ENCODE data around the gene SMIM32. TPM values are rescaled to one million over a fixed set of nuclear protein-coding genes. Genes with fewer than 3 reads are reported as not detected.

The SMIM32 gene
- total RNA-seq (2021) (not detected in 2 replicates), Bru-seq, nascent RNA (not detected), BruChase-seq, experiment 1, labeled RNA remaining after a 2-hour chase (not detected), BruChase-seq, experiment 2, labeled RNA remaining after a 6-hour chase (not detected)
- long read RNA-seq, result 0 reads

DNA sequence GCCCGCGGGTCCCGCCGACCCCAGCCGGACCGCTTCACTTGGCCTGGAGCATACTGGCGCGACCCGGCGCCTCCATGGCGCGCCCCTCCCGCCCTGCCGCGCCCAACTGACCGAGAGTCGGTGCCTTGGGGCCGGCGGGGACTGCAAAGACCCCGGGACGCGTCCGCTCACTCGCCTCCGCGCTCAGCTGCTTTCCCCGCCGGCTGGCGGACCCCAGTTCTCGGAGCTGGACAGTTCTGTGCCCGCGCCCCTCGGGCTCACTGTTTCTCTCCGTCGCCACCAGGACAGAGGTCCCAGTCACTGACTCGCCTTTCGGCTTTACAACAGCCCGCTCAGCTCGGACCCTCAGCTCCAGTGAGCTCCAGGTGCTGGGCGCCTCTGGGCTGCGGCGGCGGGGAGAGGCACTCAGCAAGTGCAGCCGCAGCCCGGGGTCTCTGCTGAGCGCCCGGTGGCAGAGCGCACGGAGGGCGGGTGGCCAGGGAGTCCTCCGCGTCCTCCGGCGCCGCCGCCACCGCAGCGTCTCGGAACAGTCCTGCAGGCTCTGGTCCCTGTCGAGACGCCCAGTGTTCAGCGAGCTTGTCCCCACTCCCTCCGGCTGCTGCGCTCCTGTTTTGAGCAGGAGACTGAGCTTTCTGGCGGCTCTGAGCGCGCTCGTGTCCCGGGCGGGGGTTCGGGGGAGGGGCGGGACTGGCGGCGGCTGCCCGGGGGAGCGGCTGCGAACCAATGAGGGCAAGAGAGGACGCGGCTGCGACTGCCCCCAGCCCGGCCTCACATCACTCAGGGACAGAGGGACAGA is at the start of gene SMIM32:
Gene SMIM32, minus strand, starts transcription at position 637 of the 796 bp plus-strand sequence. CDS start 638 bp downstream, outside the sequence.
- H3K4me3 ChIP-seq, result no peak within 1 kb of the TSS
- H3K36me3 ChIP-seq (ENCODE audit: low read depth), result 0 out of 2 replicates have a peak, but pooled peaks cover 6% of the 10 kb centered on the region
- no peaks in the 10 kb centered on the region for H3K9me3 ChIP-seq (ENCODE audit: insufficient read depth, low read depth)
- H3K4me2 ChIP-seq, result no peak within 1 kb of the TSS
- POLR2A ChIA-PET (ENCODE audit: unreplicated experiment), result no interaction called here
- CTCF ChIA-PET, result no interaction called here
- TF ChIP-seq EZH2 (IDR thresholded peaks at IDR 0.05; ENCODE audit: low read depth), result no peak
- TF ChIP-seq, protein P1, sequence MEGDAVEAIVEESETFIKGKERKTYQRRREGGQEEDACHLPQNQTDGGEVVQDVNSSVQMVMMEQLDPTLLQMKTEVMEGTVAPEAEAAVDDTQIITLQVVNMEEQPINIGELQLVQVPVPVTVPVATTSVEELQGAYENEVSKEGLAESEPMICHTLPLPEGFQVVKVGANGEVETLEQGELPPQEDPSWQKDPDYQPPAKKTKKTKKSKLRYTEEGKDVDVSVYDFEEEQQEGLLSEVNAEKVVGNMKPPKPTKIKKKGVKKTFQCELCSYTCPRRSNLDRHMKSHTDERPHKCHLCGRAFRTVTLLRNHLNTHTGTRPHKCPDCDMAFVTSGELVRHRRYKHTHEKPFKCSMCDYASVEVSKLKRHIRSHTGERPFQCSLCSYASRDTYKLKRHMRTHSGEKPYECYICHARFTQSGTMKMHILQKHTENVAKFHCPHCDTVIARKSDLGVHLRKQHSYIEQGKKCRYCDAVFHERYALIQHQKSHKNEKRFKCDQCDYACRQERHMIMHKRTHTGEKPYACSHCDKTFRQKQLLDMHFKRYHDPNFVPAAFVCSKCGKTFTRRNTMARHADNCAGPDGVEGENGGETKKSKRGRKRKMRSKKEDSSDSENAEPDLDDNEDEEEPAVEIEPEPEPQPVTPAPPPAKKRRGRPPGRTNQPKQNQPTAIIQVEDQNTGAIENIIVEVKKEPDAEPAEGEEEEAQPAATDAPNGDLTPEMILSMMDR (conservative IDR thresholded peaks at IDR 0.05), result no peak
- peaks cover 5% of the 10 kb centered on the region for H3K4me1 ChIP-seq (replicated peaks; ENCODE audit: insufficient read depth)
- H3K9me2 ChIP-seq (ENCODE audit: insufficient read depth), result no peaks in the 10 kb centered on the region
- no TSS peak for BruUV-seq (replicated peaks)
- H2AFZ ChIP-seq, result no peak within 1 kb of the TSS
- no peaks in the 10 kb centered on the region for H3K79me2 ChIP-seq (ENCODE audit: low read depth)
- no peak for DNase-seq
- H4K20me1 ChIP-seq (ENCODE audit: insufficient read depth), result no peaks in the 10 kb centered on the region
- intact Hi-C loops (cut with micrococcal nuclease; ENCODE audit: unreplicated experiment), result no loop called here
- no peaks in the 10 kb centered on the region for H3K27me3 ChIP-seq (ENCODE audit: insufficient read depth, low read depth)
- H3K27ac ChIP-seq, result no peak within 1 kb of the TSS
- no peaks in the 10 kb centered on the region for H3F3A ChIP-seq (ENCODE audit: insufficient read depth, low read depth)

DNA sequence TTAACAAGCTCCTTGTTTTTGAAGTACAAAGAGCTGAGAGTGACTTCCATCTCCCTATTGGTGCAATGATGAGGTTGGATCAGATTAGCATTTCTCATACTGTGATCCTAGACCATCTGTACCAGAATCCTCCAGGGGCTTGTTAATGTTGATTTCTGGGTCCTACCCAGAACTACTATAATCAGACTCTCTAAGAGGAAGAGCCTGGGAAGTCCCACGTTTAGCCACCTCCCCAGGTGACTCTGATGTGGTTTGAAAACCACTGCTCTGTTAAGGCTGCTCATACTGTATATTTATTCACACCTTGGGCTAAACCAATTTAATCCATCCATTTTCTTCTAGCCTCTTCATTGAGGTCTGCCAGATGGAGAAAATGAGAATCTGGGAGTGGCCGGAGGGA is 49.6 kb upstream of the SMIM32 start:
- BruUV-seq (replicated peaks), result no TSS peak
- POLR2A ChIA-PET (ENCODE audit: unreplicated experiment), result no interaction called here
- intact Hi-C loops (cut with micrococcal nuclease; ENCODE audit: unreplicated experiment), result no loop called here

DNA sequence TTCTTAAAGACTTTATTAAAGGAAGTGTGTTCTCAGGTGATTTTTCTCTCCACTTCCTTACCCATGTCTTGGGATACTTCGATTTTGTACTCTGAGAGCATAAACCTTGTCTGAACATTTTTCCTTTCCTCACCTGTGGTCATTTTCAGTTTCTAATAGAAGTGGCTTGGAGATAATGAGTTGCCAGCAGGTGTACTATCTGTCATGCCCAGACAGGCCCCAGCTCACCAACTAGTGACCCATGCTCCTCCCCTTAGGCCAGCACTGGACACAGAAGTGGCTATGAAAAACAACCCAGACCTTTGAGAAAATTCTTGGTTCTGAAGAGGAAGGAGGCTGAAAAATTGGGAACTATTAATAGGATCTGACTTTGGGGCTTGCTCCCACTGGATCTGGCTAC is 49.2 kb upstream of the SMIM32 start:
- no peaks in the 10 kb centered on the region for H3K79me2 ChIP-seq (ENCODE audit: low read depth)
- H4K20me1 ChIP-seq (ENCODE audit: insufficient read depth), result no peaks in the 10 kb centered on the region
- no peak overlapping the region for H3K4me3 ChIP-seq
- DNase-seq, result no peak
- H3F3A ChIP-seq (ENCODE audit: insufficient read depth, low read depth), result no peaks in the 10 kb centered on the region
- intact Hi-C loops (cut with micrococcal nuclease; ENCODE audit: unreplicated experiment), result no loop called here
- no peaks in the 10 kb centered on the region for H3K4me1 ChIP-seq (replicated peaks; ENCODE audit: insufficient read depth)
- no peaks in the 10 kb centered on the region for H3K9me3 ChIP-seq (ENCODE audit: insufficient read depth, low read depth)
- no peak for TF ChIP-seq EZH2 (IDR thresholded peaks at IDR 0.05; ENCODE audit: low read depth)
- TF ChIP-seq, protein P1 (conservative IDR thresholded peaks at IDR 0.05), result no peak
- H3K4me2 ChIP-seq, result no peak overlapping the region
- no TSS peak for BruUV-seq (replicated peaks)
- H2AFZ ChIP-seq, result no peak overlapping the region
- no peaks in the 10 kb centered on the region for H3K36me3 ChIP-seq (ENCODE audit: low read depth)
- no peaks in the 10 kb centered on the region for H3K9me2 ChIP-seq (ENCODE audit: insufficient read depth)
- ChIA-PET CTCF (no interaction called here), POLR2A (ENCODE audit: unreplicated experiment) (no interaction called here)
- no peak overlapping the region for H3K27ac ChIP-seq
- peaks cover 4% of the 10 kb centered on the region for H3K27me3 ChIP-seq (ENCODE audit: insufficient read depth, low read depth)

More for the DNA sequence above, 49.6 kb upstream of the SMIM32 start:
- H3K4me2 ChIP-seq, result no peak overlapping the region
- peaks cover 4% of the 10 kb centered on the region for H3K27me3 ChIP-seq (ENCODE audit: insufficient read depth, low read depth)
- H4K20me1 ChIP-seq (ENCODE audit: insufficient read depth), result no peaks in the 10 kb centered on the region
- no peaks in the 10 kb centered on the region for H3F3A ChIP-seq (ENCODE audit: insufficient read depth, low read depth)
- TF ChIP-seq, protein P1 (conservative IDR thresholded peaks at IDR 0.05), result no peak
- TF ChIP-seq EZH2 (IDR thresholded peaks at IDR 0.05; ENCODE audit: low read depth), result no peak
- no peak for DNase-seq
- H3K79me2 ChIP-seq (ENCODE audit: low read depth), result no peaks in the 10 kb centered on the region
- CTCF ChIA-PET, result no interaction called here
- H3K9me3 ChIP-seq (ENCODE audit: insufficient read depth, low read depth), result no peaks in the 10 kb centered on the region
- H3K36me3 ChIP-seq (ENCODE audit: low read depth), result no peaks in the 10 kb centered on the region
- H3K27ac ChIP-seq, result no peak overlapping the region
- no peak overlapping the region for H3K4me3 ChIP-seq
- H3K9me2 ChIP-seq (ENCODE audit: insufficient read depth), result no peaks in the 10 kb centered on the region
- no peak overlapping the region for H2AFZ ChIP-seq
- no peaks in the 10 kb centered on the region for H3K4me1 ChIP-seq (replicated peaks; ENCODE audit: insufficient read depth)
